ENCODE measurements around the gene OTOA. TPM values are rescaled to one million over a fixed set of nuclear protein-coding genes. Genes with fewer than 3 reads are reported as not detected.

OTOA gene
- total RNA-seq, 6 donors from 2014 or later = 0.46 to 2.1 (median 0.65) TPM; not detected in 2

DNA sequence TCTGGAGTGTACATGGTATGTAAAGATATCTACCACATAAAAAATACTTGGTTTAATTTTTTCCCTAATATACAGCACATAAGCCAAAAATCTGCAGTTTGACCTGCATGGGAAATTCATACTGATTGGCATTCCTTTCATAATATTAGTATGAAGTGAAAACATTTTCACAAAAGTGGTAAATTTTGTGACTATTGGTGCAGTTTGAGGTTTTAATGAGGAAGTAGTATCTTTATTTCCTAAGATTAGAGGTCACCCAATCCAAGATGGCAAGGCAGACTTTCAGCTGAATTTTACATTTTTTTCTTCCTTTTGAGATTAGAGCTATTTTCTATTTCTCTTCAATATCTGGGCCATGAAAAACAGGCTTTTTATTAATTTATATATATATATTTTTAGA lies 43.2 kb upstream of the OTOA start:
- DNase-seq = no peak
- no peaks in the 10 kb centered on the region for H3K9me3 ChIP-seq
- H3K27ac ChIP-seq = no peak overlapping the region
- no peaks in the 10 kb centered on the region for H3K27me3 ChIP-seq
- no peak for TF ChIP-seq EP300 (IDR thresholded peaks at IDR 0.05)
- no peak for TF ChIP-seq POLR2AphosphoS5 (IDR thresholded peaks at IDR 0.05)
- no peak for TF ChIP-seq POLR2A (IDR thresholded peaks at IDR 0.05)
- TF ChIP-seq, protein P1, sequence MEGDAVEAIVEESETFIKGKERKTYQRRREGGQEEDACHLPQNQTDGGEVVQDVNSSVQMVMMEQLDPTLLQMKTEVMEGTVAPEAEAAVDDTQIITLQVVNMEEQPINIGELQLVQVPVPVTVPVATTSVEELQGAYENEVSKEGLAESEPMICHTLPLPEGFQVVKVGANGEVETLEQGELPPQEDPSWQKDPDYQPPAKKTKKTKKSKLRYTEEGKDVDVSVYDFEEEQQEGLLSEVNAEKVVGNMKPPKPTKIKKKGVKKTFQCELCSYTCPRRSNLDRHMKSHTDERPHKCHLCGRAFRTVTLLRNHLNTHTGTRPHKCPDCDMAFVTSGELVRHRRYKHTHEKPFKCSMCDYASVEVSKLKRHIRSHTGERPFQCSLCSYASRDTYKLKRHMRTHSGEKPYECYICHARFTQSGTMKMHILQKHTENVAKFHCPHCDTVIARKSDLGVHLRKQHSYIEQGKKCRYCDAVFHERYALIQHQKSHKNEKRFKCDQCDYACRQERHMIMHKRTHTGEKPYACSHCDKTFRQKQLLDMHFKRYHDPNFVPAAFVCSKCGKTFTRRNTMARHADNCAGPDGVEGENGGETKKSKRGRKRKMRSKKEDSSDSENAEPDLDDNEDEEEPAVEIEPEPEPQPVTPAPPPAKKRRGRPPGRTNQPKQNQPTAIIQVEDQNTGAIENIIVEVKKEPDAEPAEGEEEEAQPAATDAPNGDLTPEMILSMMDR (IDR thresholded peaks at IDR 0.05) = no peak
- H3K36me3 ChIP-seq = peaks cover 0 to 30% (median 4%) of the 10 kb centered on the region in 4 donors
- peaks cover 0 to 6% (median 0%) of the 10 kb centered on the region in 4 donors for H3K4me1 ChIP-seq
- H3K4me3 ChIP-seq = no peak overlapping the region
- ATAC-seq (ENCODE audit: low FRiP score in 2 of 2) = no peak

DNA sequence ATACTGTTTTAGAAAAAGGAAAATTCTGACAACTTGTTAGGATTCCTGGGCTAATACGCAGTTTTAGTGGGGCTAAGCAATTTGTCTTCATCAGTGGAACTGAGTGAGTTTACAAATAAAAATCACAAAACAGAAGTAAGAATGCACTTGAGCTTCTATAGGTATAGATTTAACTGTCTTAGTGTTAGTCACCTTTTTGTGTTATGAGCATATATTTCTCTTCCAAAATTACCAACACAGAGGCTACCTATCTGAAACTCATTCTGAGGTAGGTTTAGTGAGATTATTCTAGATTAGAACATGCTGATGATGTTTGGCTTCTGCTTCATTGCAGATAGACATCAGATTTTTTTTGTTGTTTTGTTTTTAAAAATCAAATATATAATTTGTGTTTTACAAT lies 41.2 kb upstream of the OTOA start:
- WGBS, 2 donors = 100% methylated on average over 1 of the region's 1 CpG

DNA sequence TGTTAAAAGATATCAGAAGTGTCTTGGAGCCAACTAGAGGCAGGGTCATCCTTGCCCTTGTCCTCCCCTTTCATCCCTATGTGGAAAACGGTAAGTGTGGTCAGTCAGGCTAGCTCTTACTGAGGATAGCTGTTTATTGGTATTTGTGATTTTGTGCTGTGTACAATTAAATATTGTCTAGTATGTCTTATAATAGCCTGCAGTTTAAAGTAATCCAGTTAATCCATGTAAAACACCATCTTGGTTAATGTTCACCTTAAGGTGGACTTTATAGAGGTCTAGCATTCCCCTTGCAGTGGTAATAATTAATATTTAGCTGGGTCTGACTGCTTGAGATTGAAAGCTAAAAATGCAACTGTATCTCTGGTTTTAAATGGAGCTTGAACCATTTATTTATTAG lies 38.7 kb upstream of the OTOA start:
- Histone ChIP-seq H3K27me3 (no peaks in the 10 kb centered on the region), H3K9me3 (no peaks in the 10 kb centered on the region), H3K27ac (no peak overlapping the region), H3K36me3 (peaks cover 0 to 54% (median 15%) of the 10 kb centered on the region in 4 donors), H3K4me3 (no peak overlapping the region), H3K4me1 (peaks cover 7 to 16% (median 9%) of the 10 kb centered on the region in 4 donors)
- ATAC-seq (ENCODE audit: low FRiP score in 2 of 2) (no peak), DNase-seq (no peak)
- no peak for TF ChIP-seq EP300 (IDR thresholded peaks at IDR 0.05)
- TF ChIP-seq, protein P1 (IDR thresholded peaks at IDR 0.05) = no peak
- TF ChIP-seq POLR2AphosphoS5 (IDR thresholded peaks at IDR 0.05) = no peak
- no peak for TF ChIP-seq POLR2A (IDR thresholded peaks at IDR 0.05)
- 50 to 81% methylated on average over 1 of the region's 1 CpG for WGBS, 2 donors

More for the DNA sequence above, 41.2 kb upstream of the OTOA start:
- TF ChIP-seq POLR2AphosphoS5 (IDR thresholded peaks at IDR 0.05) (no peak), POLR2A (IDR thresholded peaks at IDR 0.05) (no peak), EP300 (IDR thresholded peaks at IDR 0.05) (no peak)
- TF ChIP-seq, protein P1 (IDR thresholded peaks at IDR 0.05) = no peak
- no peak overlapping the region for H3K27ac ChIP-seq
- peaks cover 0 to 42% (median 5%) of the 10 kb centered on the region in 4 donors for H3K36me3 ChIP-seq
- H3K4me1 ChIP-seq = peaks cover 7 to 16% (median 9%) of the 10 kb centered on the region in 4 donors
- no peaks in the 10 kb centered on the region for H3K9me3 ChIP-seq
- ATAC-seq (ENCODE audit: low FRiP score in 2 of 2) (no peak), DNase-seq (no peak)
- H3K27me3 ChIP-seq = no peaks in the 10 kb centered on the region
- H3K4me3 ChIP-seq = no peak overlapping the region

DNA sequence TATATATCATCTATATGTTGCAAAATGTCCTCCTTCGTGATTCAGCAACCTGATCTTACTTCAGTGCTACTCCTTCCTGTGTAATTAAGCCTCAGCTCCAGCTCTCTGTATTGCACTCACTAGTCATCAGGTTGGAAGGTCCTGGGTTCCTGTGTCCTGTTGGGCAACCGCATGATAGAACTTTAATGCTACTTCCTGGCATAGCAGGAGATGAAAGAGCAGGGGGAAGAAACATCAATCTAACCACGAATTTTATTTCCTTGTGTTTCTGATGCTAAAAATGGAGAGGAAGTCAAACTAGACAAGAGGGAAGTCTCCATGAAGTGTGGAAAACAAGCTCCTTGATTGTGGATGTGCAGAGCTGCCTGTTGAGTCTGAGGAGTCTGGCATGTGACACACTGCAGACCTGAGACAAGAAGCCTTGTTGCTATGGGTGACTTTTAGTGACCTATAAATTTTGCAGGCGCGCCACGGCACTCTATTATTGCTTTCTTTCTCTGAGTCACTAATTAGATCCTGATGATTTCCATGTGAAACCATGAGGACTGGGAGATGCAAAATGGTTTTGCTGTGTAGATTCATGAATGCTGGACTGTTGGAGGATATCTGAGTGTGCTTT lies 37.0 kb upstream of the OTOA start:
- 45 to 52% methylated on average over 6 of the region's 6 CpGs for WGBS, 2 donors
- peaks cover 0 to 53% (median 17%) of the 10 kb centered on the region in 4 donors for H3K36me3 ChIP-seq
- H3K9me3 ChIP-seq = no peaks in the 10 kb centered on the region
- no peaks in the 10 kb centered on the region for H3K27me3 ChIP-seq
- TF ChIP-seq, protein P1 (IDR thresholded peaks at IDR 0.05) = no peak
- TF ChIP-seq EP300 (IDR thresholded peaks at IDR 0.05) = no peak
- TF ChIP-seq POLR2AphosphoS5 (IDR thresholded peaks at IDR 0.05) = no peak
- TF ChIP-seq POLR2A (IDR thresholded peaks at IDR 0.05) = no peak
- H3K4me3 ChIP-seq = no peak overlapping the region
- H3K4me1 ChIP-seq = peaks cover 8 to 19% (median 16%) of the 10 kb centered on the region in 4 donors
- ATAC-seq (ENCODE audit: low FRiP score in 2 of 2) = peak; percentile 67 to 75
- peak overlapping the region in 3 of 4 donors; percentile 32 to 63 (median 49) for H3K27ac ChIP-seq
- DNase-seq = peak in 1 of 2 donors; percentile 51
